22Rv1 (cell line): Measurements from ENCODE around the gene CCNG1.

Experiments
- CTCF ChIP-seq: fragments of 450-650 bp; IDR thresholded peaks from 2 replicates; pipeline ENCODE4 v1.5.1; 2017; ENCODE audit warnings: mild to moderate bottlenecking
- ZFX ChIP-seq: fragments of 450-650 bp; IDR thresholded peaks from 2 replicates; pipeline ENCODE4 v1.6.1; 2017; ENCODE audit warnings: antibody characterized with exemption, borderline replicate concordance

DNA sequence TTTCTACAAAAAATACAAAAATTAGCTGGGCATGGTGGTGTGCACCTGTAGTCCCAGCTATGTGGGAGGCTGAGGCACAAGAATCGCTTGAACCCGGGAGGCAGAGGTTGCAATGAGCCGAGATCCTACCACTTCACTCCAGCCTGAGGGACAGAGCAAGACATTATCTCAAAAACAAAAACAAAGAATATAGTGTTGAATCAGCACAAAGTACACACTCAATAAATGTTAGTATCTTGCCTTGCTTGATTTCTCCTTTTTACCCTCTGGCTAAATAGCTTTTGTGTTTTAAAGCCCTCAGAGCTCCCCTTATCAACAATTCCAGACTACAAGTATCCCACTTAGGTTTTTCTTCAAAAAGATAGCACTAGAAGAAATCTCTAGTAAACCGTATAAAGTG is 37.5 kb upstream of the CCNG1 start:
- no peak for TF ChIP-seq CTCF
- TF ChIP-seq ZFX: no peak
